Activated CD4-positive, alpha-beta memory T cell treated with anti-CD3 and anti-CD28 coated beads for 36 hours (primary cell): Measurements from ENCODE around the gene CMTM1. TPM values are rescaled to one million over a fixed set of nuclear protein-coding genes. Genes with fewer than 3 reads are reported as not detected.

Source experiments
- CTCF ChIA-PET: fragments of 350-600 bp; sonication (Branson Sonifier 250); formaldehyde crosslinking; loops from one replicate; lab custom pipeline; 2021; ENCODE audit warnings: antibody characterized with exemption, inconsistent platforms; lab: Charles Lee
- POLR2A ChIA-PET: fragments of 350-600 bp; sonication (Branson Sonifier 250); formaldehyde crosslinking; loops from one replicate; lab custom pipeline; 2021; ENCODE audit warnings: antibody characterized with exemption; lab: Charles Lee
- DNase-seq: peaks from one replicate; pipeline ENCODE4 v3.0.0-alpha.2; 2020
- H3K27ac Mint-ChIP-seq: one replicate; pipeline ENCODE4 v1.8.0; 2021; ENCODE audit warnings: mixed read lengths
- H3K27me3 Mint-ChIP-seq: one replicate; pipeline ENCODE4 v1.8.0; 2021; ENCODE audit warnings: mixed read lengths
- H3K36me3 Mint-ChIP-seq: one replicate; pipeline ENCODE4 v1.8.0; 2021; ENCODE audit warnings: mixed read lengths
- H3K4me1 Mint-ChIP-seq: one replicate; pipeline ENCODE4 v1.8.0; 2021; ENCODE audit warnings: low read depth, mixed read lengths
- H3K4me3 Mint-ChIP-seq: one replicate; pipeline ENCODE4 v1.8.0; 2021; ENCODE audit warnings: mild to moderate bottlenecking, mixed read lengths
- H3K9me3 Mint-ChIP-seq: one replicate; pipeline ENCODE4 v1.8.0; 2021; ENCODE audit warnings: mixed read lengths
- intact Hi-C: fragments of 100-400 bp; cut with micrococcal nuclease; formaldehyde crosslinking; loops from one replicate; pipeline ENCODE4 v1.15.1; 2023
- total RNA-seq, 2 experiments: library from RNA; stranded (reverse); gene quantifications; one replicate each; pipeline ENCODE4 v1.2.3, GENCODE V29; 2021

The CMTM1 gene
- total RNA-seq, 2 experiments from 2014 or later, result 10.1 to 11.5 TPM

- no peaks in the 10 kb centered on the region for H3K27me3 Mint-ChIP-seq
- intact Hi-C loops, result loop anchor here (1.0 to 2.0 kb wide), 3 partner anchors 29 to 74 kb away; partner anchors contain the start of gene CKLF
- ChIA-PET CTCF (interaction anchor here (1.2 to 4.0 kb wide), 12 partner anchors 11 to 308 kb away, joined by 3 to 35 read pairs (median 7); partner anchors contain the start of genes CKLF, NAE1 and TK2), POLR2A (interaction anchor here (0.9 to 3.4 kb wide), 8 partner anchors 25 to 308 kb away, joined by 3 to 27 read pairs (median 4); partner anchors contain the start of genes CKLF, NAE1 and TK2)
- DNase-seq, result no peak
- no peaks in the 10 kb centered on the region for H3K9me3 Mint-ChIP-seq
- peak overlapping the region; percentile 96 for H3K27ac Mint-ChIP-seq
- H3K36me3 Mint-ChIP-seq, result no peaks in the 10 kb centered on the region
- peaks cover 86% of the 10 kb centered on the region for H3K4me1 Mint-ChIP-seq
- no peak overlapping the region for H3K4me3 Mint-ChIP-seq
These were observed 43.2 kb upstream of the CMTM1 start for GRCh38 chr16:66522816-66523590.

- CTCF ChIA-PET, result interaction anchor here (1.3 to 4.0 kb wide), 6 partner anchors 8 to 48 kb away, joined by 3 to 35 read pairs (median 10); no protein-coding TSS in a partner anchor
- Mint-ChIP-seq H3K27ac (peak overlapping the region; percentile 96), H3K4me1 (peaks cover 78% of the 10 kb centered on the region), H3K27me3 (no peaks in the 10 kb centered on the region), H3K4me3 (peak overlapping the region; percentile 52), H3K9me3 (no peaks in the 10 kb centered on the region), H3K36me3 (no peaks in the 10 kb centered on the region)
- POLR2A ChIA-PET, result interaction anchor here (1.1 kb wide), 2 partner anchors 25 to 28 kb away, joined by 3 to 5 read pairs; partner anchors contain the start of gene CKLF
- peak; percentile 58 for DNase-seq
- intact Hi-C loops, result loop anchor here (2.0 kb wide), 2 partner anchors 73 to 79 kb away; no protein-coding TSS in a partner anchor
These were observed 42.3 kb upstream of the CMTM1 start for GRCh38 chr16:66523861-66524354.

GRCh38 chr16:66524601-66525164 is 41.6 kb upstream of the CMTM1 start:
- ChIA-PET POLR2A (interaction anchor here (1.4 kb wide), 1 partner anchor 28 kb away, joined by 5 read pairs; the partner anchor contains the start of gene CKLF), CTCF (interaction anchor here (1.3 to 4.0 kb wide), 6 partner anchors 9 to 84 kb away, joined by 3 to 35 read pairs (median 6); no protein-coding TSS in a partner anchor)
- Mint-ChIP-seq H3K9me3 (no peaks in the 10 kb centered on the region), H3K36me3 (no peaks in the 10 kb centered on the region), H3K4me1 (peaks cover 76% of the 10 kb centered on the region), H3K27me3 (no peaks in the 10 kb centered on the region), H3K27ac (peak overlapping the region; percentile 81), H3K4me3 (no peak overlapping the region)
- DNase-seq, result peak; percentile 45
- intact Hi-C loops, result loop anchor here (2.0 kb wide), 1 partner anchor 78 kb away; no protein-coding TSS in a partner anchor

GRCh38 chr16:66525396-66526180 is 40.7 kb upstream of the CMTM1 start:
- ChIA-PET CTCF (interaction anchor here (1.4 to 2.7 kb wide), 4 partner anchors 10 to 83 kb away, joined by 3 to 12 read pairs (median 6); no protein-coding TSS in a partner anchor), POLR2A (interaction anchor here (0.6 to 1.4 kb wide), 3 partner anchors 9 to 78 kb away, joined by 3 to 5 read pairs (median 3); partner anchors contain the start of gene CKLF)
- no peaks in the 10 kb centered on the region for H3K9me3 Mint-ChIP-seq
- intact Hi-C loops, result loop anchor here (2.0 kb wide), 1 partner anchor 77 kb away; no protein-coding TSS in a partner anchor
- H3K4me1 Mint-ChIP-seq, result peaks cover 72% of the 10 kb centered on the region
- H3K27me3 Mint-ChIP-seq, result no peaks in the 10 kb centered on the region
- no peaks in the 10 kb centered on the region for H3K36me3 Mint-ChIP-seq
- H3K4me3 Mint-ChIP-seq, result no peak overlapping the region
- DNase-seq, result no peak
- H3K27ac Mint-ChIP-seq, result peak overlapping the region; percentile 4

- Mint-ChIP-seq H3K27ac (no peak overlapping the region), H3K4me1 (peaks cover 45% of the 10 kb centered on the region), H3K4me3 (no peak overlapping the region), H3K9me3 (no peaks in the 10 kb centered on the region), H3K36me3 (no peaks in the 10 kb centered on the region), H3K27me3 (no peaks in the 10 kb centered on the region)
- CTCF ChIA-PET, result interaction anchor here (1.0 kb wide), 1 partner anchor 20 kb away, joined by 3 read pairs; no protein-coding TSS in a partner anchor
- POLR2A ChIA-PET, result no interaction called here
- intact Hi-C loops, result no loop called here
- DNase-seq, result no peak
These were observed 37.9 kb upstream of the CMTM1 start for GRCh38 chr16:66528294-66528693.

- POLR2A ChIA-PET, result interaction anchor here (0.8 kb wide), 1 partner anchor 8 kb away, joined by 3 read pairs; no protein-coding TSS in a partner anchor
- H3K36me3 Mint-ChIP-seq, result no peaks in the 10 kb centered on the region
These were observed 36.8 kb upstream of the CMTM1 start for GRCh38 chr16:66529475-66529874.

GRCh38 chr16:66534376-66534799 is 31.9 kb upstream of the CMTM1 start:
- no peak for DNase-seq
- intact Hi-C loops, result no loop called here
- H3K4me3 Mint-ChIP-seq, result no peak overlapping the region
- H3K27ac Mint-ChIP-seq, result no peak overlapping the region
- H3K9me3 Mint-ChIP-seq, result no peaks in the 10 kb centered on the region
- H3K4me1 Mint-ChIP-seq, result peaks cover 9% of the 10 kb centered on the region
- no peaks in the 10 kb centered on the region for H3K27me3 Mint-ChIP-seq
- ChIA-PET CTCF (no interaction called here), POLR2A (no interaction called here)
- H3K36me3 Mint-ChIP-seq, result no peaks in the 10 kb centered on the region

More at GRCh38 chr16:66529475-66529874, 36.8 kb upstream of the CMTM1 start:
- Mint-ChIP-seq H3K4me1 (peaks cover 33% of the 10 kb centered on the region), H3K4me3 (no peak overlapping the region), H3K27me3 (no peaks in the 10 kb centered on the region), H3K9me3 (no peaks in the 10 kb centered on the region), H3K27ac (peak overlapping the region; percentile 29)
- DNase-seq, result no peak
- CTCF ChIA-PET, result interaction anchor here (1.0 kb wide), 1 partner anchor 32 kb away, joined by 3 read pairs; no protein-coding TSS in a partner anchor
- intact Hi-C loops, result no loop called here

GRCh38 chr16:66536525-66536924 is 29.7 kb upstream of the CMTM1 start:
- Mint-ChIP-seq H3K27me3 (no peaks in the 10 kb centered on the region), H3K27ac (no peak overlapping the region), H3K4me3 (no peak overlapping the region), H3K9me3 (no peaks in the 10 kb centered on the region), H3K4me1 (peaks cover 12% of the 10 kb centered on the region), H3K36me3 (no peaks in the 10 kb centered on the region)
- no peak for DNase-seq
- ChIA-PET CTCF (no interaction called here), POLR2A (interaction anchor here (0.7 kb wide), 1 partner anchor 354 kb away, joined by 3 read pairs; no protein-coding TSS in a partner anchor)
- intact Hi-C loops, result no loop called here

- H3K4me3 Mint-ChIP-seq, result no peak overlapping the region
- H3K4me1 Mint-ChIP-seq, result peaks cover 12% of the 10 kb centered on the region
- no peaks in the 10 kb centered on the region for H3K36me3 Mint-ChIP-seq
- intact Hi-C loops, result no loop called here
- no peak for DNase-seq
- CTCF ChIA-PET, result no interaction called here
- H3K27ac Mint-ChIP-seq, result no peak overlapping the region
- no peaks in the 10 kb centered on the region for H3K27me3 Mint-ChIP-seq
- POLR2A ChIA-PET, result no interaction called here
- H3K9me3 Mint-ChIP-seq, result no peaks in the 10 kb centered on the region
These were observed 29.0 kb upstream of the CMTM1 start for GRCh38 chr16:66537236-66537635.

- CTCF ChIA-PET, result interaction anchor here (0.6 kb wide), 1 partner anchor 118 kb away, joined by 4 read pairs; no protein-coding TSS in a partner anchor
These were observed 27.3 kb upstream of the CMTM1 start for GRCh38 chr16:66538910-66539309.

More at GRCh38 chr16:66538910-66539309, 27.3 kb upstream of the CMTM1 start:
- no peak overlapping the region for H3K4me3 Mint-ChIP-seq
- peak overlapping the region; percentile 3 for H3K27ac Mint-ChIP-seq
- intact Hi-C loops, result no loop called here
- no peaks in the 10 kb centered on the region for H3K27me3 Mint-ChIP-seq
- no peaks in the 10 kb centered on the region for H3K9me3 Mint-ChIP-seq
- peaks cover 12% of the 10 kb centered on the region for H3K4me1 Mint-ChIP-seq
- DNase-seq, result no peak
- H3K36me3 Mint-ChIP-seq, result no peaks in the 10 kb centered on the region
- POLR2A ChIA-PET, result no interaction called here
